Liver (tissue), 9 donors: Measurements from ENCODE around the gene FAIM2. TPM values are rescaled to one million over a fixed set of nuclear protein-coding genes. Genes with fewer than 3 reads are reported as not detected.
"Not testable (repeated sequence)": the region's sequence is repeated elsewhere in the genome, so short reads cannot be mapped to it uniquely, and the experiment has no call there.

Source experiments
- DNase-seq: peaks from one replicate; pipeline ENCODE4 v3.0.0-alpha.2; 2017; ENCODE audit warnings: low spot score
- H3K27ac ChIP-seq, 2 donors: one replicate each; pipeline ENCODE4 v1.7.0; 2013; ENCODE audit warnings: inconsistent platforms in 2 of 2, low read length in 2 of 2, control low read depth in 1 of 2, low read depth in 1 of 2, mild to moderate bottlenecking in 1 of 2
- H3K27me3 ChIP-seq, 4 donors: one replicate each; pipeline versions ENCODE4 v1.6.1 to v1.7.0; 2013; ENCODE audit warnings: low read length in 3 of 4, inconsistent platforms in 1 of 4, mild to moderate bottlenecking in 1 of 4, moderate library complexity in 1 of 4; ENCODE audit not compliant: control insufficient read depth in 4 of 4, insufficient read depth in 4 of 4
- H3K36me3 ChIP-seq, 4 donors: one replicate each; pipeline versions ENCODE4 v1.6.1 to v1.7.0; 2013; ENCODE audit warnings: low read length in 3 of 4, mild to moderate bottlenecking in 3 of 4, low read depth in 1 of 4, moderate library complexity in 1 of 4; ENCODE audit not compliant: control insufficient read depth in 4 of 4, insufficient read depth in 3 of 4
- H3K4me1 ChIP-seq, 4 donors: one replicate each; pipeline versions ENCODE4 v1.6.1 to v1.7.0; 2013; ENCODE audit warnings: low read length in 3 of 4, mild to moderate bottlenecking in 3 of 4, moderate library complexity in 1 of 4; ENCODE audit not compliant: control insufficient read depth in 4 of 4, insufficient read depth in 4 of 4
- H3K4me3 ChIP-seq, 3 donors: one replicate each; pipeline versions ENCODE4 v1.6.1 to v1.7.0; 2013; ENCODE audit warnings: low read length in 3 of 3, control low read depth in 1 of 3, low read depth in 1 of 3, mild to moderate bottlenecking in 1 of 3
- H3K9ac ChIP-seq, 2 donors: one replicate each; pipeline ENCODE4 v1.7.0; 2013; ENCODE audit warnings: low read length in 2 of 2, mild to moderate bottlenecking in 2 of 2, moderate library complexity in 2 of 2, control low read depth in 1 of 2, low read depth in 1 of 2
- H3K9me3 ChIP-seq, 4 donors: one replicate each; pipeline versions ENCODE4 v1.6.1 to v1.7.0; 2013; ENCODE audit warnings: low read length in 3 of 4; ENCODE audit not compliant: control insufficient read depth in 4 of 4
- FOXA2 ChIP-seq: IDR thresholded peaks from 2 replicates; pipeline ENCODE4 v1.6.1; 2016; ENCODE audit warnings: antibody characterized with exemption
- GABPA ChIP-seq, 2 donors: IDR thresholded peaks in 1 of 2; conservative IDR thresholded peaks in 1 of 2; 2 replicates each; pipeline ENCODE4 v1.6.1; 2016; ENCODE audit warnings: antibody characterized with exemption in 2 of 2, mild to moderate bottlenecking in 1 of 2, moderate library complexity in 1 of 2
- HNF4A ChIP-seq, 2 donors: conservative IDR thresholded peaks; 2 replicates each; pipeline ENCODE4 v1.6.1; 2016; ENCODE audit warnings: antibody characterized with exemption in 2 of 2, mild to moderate bottlenecking in 2 of 2
- HNF4G ChIP-seq: IDR thresholded peaks from 2 replicates; pipeline ENCODE4 v1.6.1; 2016; ENCODE audit warnings: antibody characterized with exemption
- JUND ChIP-seq, 2 donors: IDR thresholded peaks; 2 replicates each; pipeline ENCODE4 v1.6.1; 2016; ENCODE audit warnings: antibody characterized with exemption in 2 of 2
- NR2F2 ChIP-seq: IDR thresholded peaks from 2 replicates; pipeline ENCODE4 v1.6.1; 2016; ENCODE audit warnings: antibody characterized with exemption
- RAD21 ChIP-seq, 2 donors: IDR thresholded peaks; 2 replicates each; pipeline ENCODE4 v1.6.1; 2016; ENCODE audit warnings: antibody characterized with exemption in 2 of 2, mild to moderate bottlenecking in 2 of 2
- RXRA ChIP-seq, 2 donors: IDR thresholded peaks; 2 replicates each; pipeline ENCODE4 v1.6.1; 2017 to 2018; ENCODE audit warnings: antibody characterized with exemption in 2 of 2, mild to moderate bottlenecking in 1 of 2
- SP1 ChIP-seq: IDR thresholded peaks from 2 replicates; pipeline ENCODE4 v1.6.1; 2018; ENCODE audit warnings: antibody characterized with exemption, mild to moderate bottlenecking
- TAF1 ChIP-seq: conservative IDR thresholded peaks from 2 replicates; pipeline ENCODE4 v1.6.1; 2016; ENCODE audit warnings: antibody characterized with exemption, mild to moderate bottlenecking
- YY1 ChIP-seq: IDR thresholded peaks from 2 replicates; pipeline ENCODE4 v1.6.1; 2016; ENCODE audit warnings: antibody characterized with exemption, mild to moderate bottlenecking
- WGBS: extraction: QIAGEN DNeasy Blood & Tissue Kit; methylation state at CpG from one replicate; pipeline ENCODE4 v1.1.7; 2013; 5-methylcytosine and 5-hydroxymethylcytosine counted together
- polyA plus RNA-seq, 2 donors: library from polyadenylated mRNA; stranded (reverse) in 1 of 2; unstranded in 1 of 2; fragments of 200-250 nt in 1 of 2; fragments of >200 nt in 1 of 2; fragmentation: Nextera tagmentation in 1 of 2; extraction: Ambion mirVana in 1 of 2; gene quantifications; one replicate each; pipeline versions ENCODE4 v1.2.1 to v1.2.3, GENCODE V29; 2013 to 2015
- total RNA-seq, 2 donors: library from RNA; depleted of rRNA; stranded (reverse); fragments of >200 nt; gene quantifications; one replicate each; pipeline ENCODE4 v1.2.3, GENCODE V29; 2014
- TF ChIP-seq, protein P1 (sequence below): IDR thresholded peaks from 2 replicates; pipeline ENCODE4 v1.6.1; 2016; ENCODE audit warnings: antibody characterized with exemption, mild to moderate bottlenecking
- TF ChIP-seq, protein P2 (sequence below): IDR thresholded peaks from 2 replicates; pipeline ENCODE4 v1.6.1; 2016; ENCODE audit warnings: antibody characterized with exemption
- donor health status: healthy.
- donor health status: healthy.
- donor health status: healthy.
- donor health status: healthy.
- donor health status: healthy.

The FAIM2 gene
- total and polyA plus RNA-seq, 4 donors, result 0.06 to 0.23 TPM; not detected in 2

DNA sequence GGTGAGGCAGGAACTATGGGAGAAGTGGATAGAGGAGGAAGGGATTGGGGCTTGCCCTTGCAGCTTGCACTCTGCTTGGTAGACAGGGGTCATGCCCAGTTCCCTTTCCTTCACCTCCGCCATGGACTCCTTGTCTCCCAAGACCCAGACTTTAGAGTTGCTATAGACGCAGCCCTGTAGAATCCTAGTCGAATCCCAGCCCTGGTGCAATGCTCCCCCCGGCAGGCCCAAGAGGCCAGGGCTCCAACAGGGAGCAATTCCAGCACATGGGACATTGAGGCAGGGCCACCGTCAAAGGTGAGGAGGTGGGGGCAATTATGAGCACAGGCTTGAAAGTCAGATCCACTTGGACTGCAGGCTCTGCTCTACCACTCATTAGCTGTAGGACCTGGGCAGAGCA is 31.3 kb downstream of the FAIM2 start:
- 96% methylated on average over 5 of the region's 5 CpGs for WGBS
- no peak overlapping the region for H3K4me3 ChIP-seq
- H3K27ac ChIP-seq, result no peak overlapping the region
- H3K36me3 ChIP-seq, result no peaks in the 10 kb centered on the region
- H3K27me3 ChIP-seq, result no peaks in the 10 kb centered on the region
- H3K9ac ChIP-seq, result no peak overlapping the region
- H3K4me1 ChIP-seq, result peaks cover 0 to 2% (median 0%) of the 10 kb centered on the region in 4 donors
- no peak for DNase-seq
- TF ChIP-seq, protein P1, sequence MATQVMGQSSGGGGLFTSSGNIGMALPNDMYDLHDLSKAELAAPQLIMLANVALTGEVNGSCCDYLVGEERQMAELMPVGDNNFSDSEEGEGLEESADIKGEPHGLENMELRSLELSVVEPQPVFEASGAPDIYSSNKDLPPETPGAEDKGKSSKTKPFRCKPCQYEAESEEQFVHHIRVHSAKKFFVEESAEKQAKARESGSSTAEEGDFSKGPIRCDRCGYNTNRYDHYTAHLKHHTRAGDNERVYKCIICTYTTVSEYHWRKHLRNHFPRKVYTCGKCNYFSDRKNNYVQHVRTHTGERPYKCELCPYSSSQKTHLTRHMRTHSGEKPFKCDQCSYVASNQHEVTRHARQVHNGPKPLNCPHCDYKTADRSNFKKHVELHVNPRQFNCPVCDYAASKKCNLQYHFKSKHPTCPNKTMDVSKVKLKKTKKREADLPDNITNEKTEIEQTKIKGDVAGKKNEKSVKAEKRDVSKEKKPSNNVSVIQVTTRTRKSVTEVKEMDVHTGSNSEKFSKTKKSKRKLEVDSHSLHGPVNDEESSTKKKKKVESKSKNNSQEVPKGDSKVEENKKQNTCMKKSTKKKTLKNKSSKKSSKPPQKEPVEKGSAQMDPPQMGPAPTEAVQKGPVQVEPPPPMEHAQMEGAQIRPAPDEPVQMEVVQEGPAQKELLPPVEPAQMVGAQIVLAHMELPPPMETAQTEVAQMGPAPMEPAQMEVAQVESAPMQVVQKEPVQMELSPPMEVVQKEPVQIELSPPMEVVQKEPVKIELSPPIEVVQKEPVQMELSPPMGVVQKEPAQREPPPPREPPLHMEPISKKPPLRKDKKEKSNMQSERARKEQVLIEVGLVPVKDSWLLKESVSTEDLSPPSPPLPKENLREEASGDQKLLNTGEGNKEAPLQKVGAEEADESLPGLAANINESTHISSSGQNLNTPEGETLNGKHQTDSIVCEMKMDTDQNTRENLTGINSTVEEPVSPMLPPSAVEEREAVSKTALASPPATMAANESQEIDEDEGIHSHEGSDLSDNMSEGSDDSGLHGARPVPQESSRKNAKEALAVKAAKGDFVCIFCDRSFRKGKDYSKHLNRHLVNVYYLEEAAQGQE, result no peak
- TF ChIP-seq JUND (IDR thresholded peaks at IDR 0.05) (no peak), HNF4A (conservative IDR thresholded peaks at IDR 0.05) (no peak), YY1 (no peak), RXRA (IDR thresholded peaks at IDR 0.05) (no peak), FOXA2 (no peak), SP1 (no peak), HNF4G (no peak), NR2F2 (no peak)
- TF ChIP-seq, protein P2, sequence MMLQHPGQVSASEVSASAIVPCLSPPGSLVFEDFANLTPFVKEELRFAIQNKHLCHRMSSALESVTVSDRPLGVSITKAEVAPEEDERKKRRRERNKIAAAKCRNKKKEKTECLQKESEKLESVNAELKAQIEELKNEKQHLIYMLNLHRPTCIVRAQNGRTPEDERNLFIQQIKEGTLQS, result no peak
- H3K9me3 ChIP-seq, result no peaks in the 10 kb centered on the region

DNA sequence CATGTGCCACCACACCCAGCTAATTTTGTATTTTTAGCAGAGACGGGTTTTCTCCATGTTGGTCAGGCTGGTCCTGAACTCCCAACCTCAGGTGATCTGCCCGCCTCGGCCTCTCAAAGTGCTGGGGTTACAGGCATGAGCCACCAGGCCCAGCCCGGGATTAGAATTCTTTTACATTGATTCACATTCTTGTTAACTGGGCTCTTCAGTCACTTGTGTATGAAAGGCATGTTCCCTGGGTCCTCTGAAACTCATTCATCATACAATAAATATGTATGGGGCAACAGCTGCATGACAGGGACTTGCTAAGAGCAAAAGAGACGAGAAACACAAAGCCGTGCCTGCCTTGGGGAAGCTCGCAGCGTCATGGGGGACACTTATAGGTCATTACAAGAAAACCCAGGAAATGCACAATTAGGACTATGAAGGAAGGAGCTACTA is 31.9 kb downstream of the FAIM2 start:
- H3K4me1 ChIP-seq, H3K9me3 ChIP-seq, H3K4me3 ChIP-seq, H3K36me3 ChIP-seq, H3K27me3 ChIP-seq, DNase-seq, H3K9ac ChIP-seq, H3K27ac ChIP-seq: not testable (repeated sequence)
- WGBS, result 97% methylated on average over 8 of the region's 8 CpGs

DNA sequence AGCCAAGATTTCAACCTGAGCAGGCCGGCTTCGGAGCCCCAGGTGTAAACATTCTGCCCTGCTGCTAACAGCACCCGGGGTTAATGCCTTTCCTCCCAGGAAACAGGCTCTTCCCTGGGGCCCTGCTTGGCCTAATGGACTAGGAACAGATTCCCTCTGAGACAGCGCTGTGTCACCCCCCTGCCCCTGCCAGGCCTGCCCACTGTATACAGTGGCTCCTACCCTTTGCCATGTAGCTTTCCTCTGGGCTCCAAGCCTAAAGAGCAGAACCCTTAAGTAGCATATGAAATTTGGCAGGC is 32.5 kb downstream of the FAIM2 start:
- H3K4me1 ChIP-seq, result peaks cover 0 to 2% (median 0%) of the 10 kb centered on the region in 4 donors

DNA sequence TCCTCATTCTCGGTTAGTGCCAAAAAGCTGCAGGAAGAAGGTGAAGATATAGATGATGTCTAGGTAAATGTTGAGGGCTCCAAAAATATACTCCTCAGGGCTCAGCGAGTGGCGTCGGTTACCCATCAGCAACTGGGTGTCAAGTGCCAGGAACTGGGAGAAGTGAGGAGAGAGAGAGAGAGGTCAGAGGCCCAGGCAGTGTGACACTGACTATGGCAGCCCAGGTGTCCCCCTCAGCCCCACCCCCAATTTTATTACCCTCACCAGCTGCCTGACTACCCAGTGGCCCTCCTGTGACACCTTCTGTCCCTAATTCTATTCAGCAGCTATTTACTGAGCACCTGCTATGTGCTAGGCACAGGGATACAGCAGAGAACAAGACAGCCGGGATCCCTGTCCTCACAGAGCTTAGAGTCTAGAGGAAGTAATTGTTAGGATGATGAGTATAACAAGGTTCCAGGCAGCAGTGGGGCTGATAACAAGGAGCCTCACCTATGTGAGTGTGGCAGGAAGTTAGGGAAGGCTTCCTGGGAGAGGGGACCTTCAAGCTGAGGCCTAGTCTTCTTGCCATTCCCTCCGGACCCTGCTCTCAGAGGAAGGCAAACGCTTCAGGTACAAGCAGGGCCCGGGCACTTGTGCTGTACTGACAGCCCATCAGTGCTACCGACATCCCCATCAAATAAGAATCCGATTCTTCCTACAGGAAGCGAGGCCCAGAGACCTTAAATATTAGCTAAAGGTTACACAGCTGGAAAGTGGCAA is 33.0 kb downstream of the FAIM2 start:
- no peak for DNase-seq
- peaks cover 0 to 2% (median 0%) of the 10 kb centered on the region in 4 donors for H3K4me1 ChIP-seq
- no peak for TF ChIP-seq HNF4G
- no peak for TF ChIP-seq GABPA (IDR thresholded peaks at IDR 0.05 in 1 of 2, conservative IDR thresholded peaks at IDR 0.05 in 1 of 2)
- TF ChIP-seq, protein P2, result no peak
- no peak for TF ChIP-seq TAF1
- H3K9ac ChIP-seq, result no peak overlapping the region
- H3K27me3 ChIP-seq, result peaks cover 0 to 1% (median 0%) of the 10 kb centered on the region in 4 donors
- H3K36me3 ChIP-seq, result no peaks in the 10 kb centered on the region
- no peaks in the 10 kb centered on the region for H3K9me3 ChIP-seq
- WGBS, result 95% methylated on average over 11 of the region's 11 CpGs
- H3K4me3 ChIP-seq, result no peak overlapping the region
- H3K27ac ChIP-seq, result no peak overlapping the region

More for the DNA sequence above, 32.5 kb downstream of the FAIM2 start:
- no peaks in the 10 kb centered on the region for H3K27me3 ChIP-seq
- no peak overlapping the region for H3K27ac ChIP-seq
- TF ChIP-seq RAD21 (IDR thresholded peaks at IDR 0.05), result no peak
- no peaks in the 10 kb centered on the region for H3K36me3 ChIP-seq
- peak; percentile 32 for DNase-seq
- H3K9me3 ChIP-seq, result no peaks in the 10 kb centered on the region
- no peak overlapping the region for H3K9ac ChIP-seq
- 93% methylated on average over 4 of the region's 4 CpGs for WGBS
- no peak overlapping the region for H3K4me3 ChIP-seq
